NCI-H2227 treated with DMSO at 0.1 percent for 48 hours (cell line): Measurements from ENCODE around the gene NOS1AP.

Experiments
- DNase-seq: peaks from one replicate; lab custom pipeline; 2025; lab: John Stamatoyannopoulos, UW

The NOS1AP gene

DNA sequence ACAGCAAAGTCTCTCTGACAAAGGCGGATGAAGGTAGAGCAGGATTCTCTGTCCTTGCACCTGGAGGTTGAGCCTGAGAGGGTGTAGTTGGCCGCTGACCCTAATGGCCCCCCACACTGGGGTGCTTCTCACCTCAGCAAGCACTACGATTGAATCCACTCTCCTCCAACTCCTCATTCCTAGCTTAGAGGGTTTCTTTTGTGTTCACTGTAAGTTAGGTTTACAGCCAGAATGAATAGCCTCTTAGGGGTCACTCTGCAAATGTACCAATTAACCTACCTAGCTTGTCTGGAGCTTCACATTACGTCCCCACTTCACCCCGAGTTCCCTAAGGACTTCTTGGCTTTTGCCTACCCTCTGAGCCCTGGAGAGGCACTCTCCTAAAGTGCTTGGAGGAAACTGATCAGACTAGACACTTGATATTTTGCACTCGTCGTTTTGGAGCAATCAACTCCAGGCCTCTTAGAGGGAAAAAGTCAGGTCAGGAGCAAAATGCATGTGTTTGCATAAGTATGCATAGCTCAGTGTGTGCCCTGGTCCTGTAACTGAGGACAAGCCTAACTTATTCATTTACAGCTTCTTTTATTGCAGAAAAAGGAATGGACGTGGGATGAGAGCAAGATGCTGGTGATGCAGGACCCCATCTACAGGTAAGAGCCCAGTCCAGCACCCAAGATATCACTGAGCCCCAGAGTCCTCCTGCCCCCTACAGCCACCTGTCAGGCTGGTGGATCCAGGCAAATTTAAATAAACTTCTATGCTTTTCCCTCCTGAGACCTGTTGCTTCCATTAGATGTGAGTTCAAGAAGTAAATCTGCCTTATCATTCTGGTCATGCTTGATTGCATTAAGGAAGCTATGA is 230.8 kb downstream of the NOS1AP start:
- DNase-seq = no peak

- DNase-seq = no peak
Observed at GRCh38 chr1:162301696-162302095, 232.2 kb downstream of the NOS1AP start.

DNA sequence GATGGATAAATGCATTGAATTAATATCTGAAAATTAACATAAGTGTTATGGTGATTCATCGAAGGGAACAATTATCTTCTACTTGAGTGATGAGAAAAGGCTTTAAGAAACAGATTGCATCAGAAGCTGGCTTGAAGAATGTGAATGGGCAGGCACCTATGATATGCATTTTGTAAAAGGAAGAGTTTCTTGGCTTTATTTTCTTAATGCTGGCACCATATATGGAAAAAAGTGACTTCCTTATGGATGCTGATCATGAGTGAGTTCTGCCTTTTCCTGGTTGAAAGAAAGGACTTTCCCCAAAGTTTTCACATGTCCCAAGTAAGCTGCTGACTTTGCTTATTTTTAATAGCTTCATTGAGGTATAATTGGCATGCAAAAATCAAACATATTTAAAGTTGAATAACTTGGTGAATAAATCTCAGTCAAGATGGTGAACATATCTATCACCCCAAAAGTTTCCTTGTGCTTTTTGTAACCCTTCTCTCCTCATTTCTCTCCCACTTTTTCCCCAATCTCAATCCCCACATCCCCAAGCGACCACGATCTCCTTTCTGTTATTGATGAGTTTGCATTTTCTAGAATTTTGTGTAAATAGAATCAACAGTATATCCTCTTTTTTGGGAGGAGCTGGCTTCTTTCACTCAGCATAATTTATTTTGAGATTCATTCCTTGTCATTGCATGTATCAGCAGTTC is 233.0 kb downstream of the NOS1AP start:
- DNase-seq = no peak

- DNase-seq = no peak
Observed at GRCh38 chr1:162303004-162303344, 233.5 kb downstream of the NOS1AP start.

DNA sequence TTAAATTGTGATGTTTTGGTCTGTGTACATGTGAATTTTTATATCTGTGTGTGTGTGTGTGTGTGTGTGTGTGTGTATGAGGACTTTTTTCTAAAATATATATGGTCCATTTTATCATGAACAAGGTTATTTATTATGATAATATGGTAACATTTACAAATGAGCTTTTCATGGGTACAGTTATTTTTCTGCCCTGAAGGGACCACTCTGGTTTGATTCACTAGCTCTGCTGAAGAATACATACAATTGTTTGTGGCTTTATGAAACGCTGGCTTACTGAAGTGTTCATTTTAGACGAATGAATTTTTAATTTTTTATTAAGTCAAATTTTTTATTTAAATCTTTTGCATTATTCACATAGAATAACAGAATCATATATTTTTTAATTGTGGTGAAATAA is 235.2 kb downstream of the NOS1AP start:
- DNase-seq = no peak

- no peak for DNase-seq
Observed at GRCh38 chr1:162305969-162306368, 236.5 kb downstream of the NOS1AP start.

DNA sequence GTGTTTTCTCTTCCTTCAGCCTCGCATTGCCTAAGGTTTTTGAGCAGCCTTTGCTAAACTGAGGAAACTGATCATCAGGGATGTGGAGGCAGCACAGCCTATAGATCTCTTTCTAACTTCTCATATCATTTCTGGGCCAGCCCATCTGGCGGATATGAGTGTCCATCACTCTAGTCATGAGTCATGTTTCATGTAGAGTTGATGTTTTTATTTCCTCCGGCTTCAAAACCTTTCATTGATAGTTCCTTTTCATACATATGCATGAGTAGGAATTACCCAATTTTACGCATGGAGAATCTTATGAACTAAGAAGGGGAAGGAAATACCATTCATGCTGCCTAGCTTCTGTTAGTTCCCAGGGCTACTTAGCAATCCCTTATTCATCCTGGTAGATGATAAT is 240.8 kb downstream of the NOS1AP start:
- no peak for DNase-seq

- no peak for DNase-seq
Observed at GRCh38 chr1:162314206-162314605, 244.7 kb downstream of the NOS1AP start.

- no peak for DNase-seq
Observed at GRCh38 chr1:162315673-162316072, 246.2 kb downstream of the NOS1AP start.

DNA sequence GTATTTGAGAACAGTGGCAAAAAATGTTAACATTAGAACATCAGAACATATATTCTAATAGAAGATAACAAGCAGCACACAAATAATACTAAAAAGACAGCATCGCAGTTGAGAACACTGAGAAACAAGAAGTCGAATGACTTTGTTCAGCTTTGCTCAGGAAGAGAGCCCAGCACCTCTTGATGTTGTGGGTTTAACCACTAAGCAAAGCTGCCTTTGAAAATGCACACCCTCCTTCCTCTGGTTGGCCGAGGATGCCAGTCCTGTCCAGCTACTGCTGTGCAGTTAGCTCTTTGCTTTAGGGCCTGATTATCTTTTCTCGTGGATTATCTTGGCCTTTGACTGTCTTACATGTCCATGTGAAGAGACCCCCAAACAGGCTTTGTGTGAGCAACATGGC is 246.7 kb downstream of the NOS1AP start:
- no peak for DNase-seq

DNA sequence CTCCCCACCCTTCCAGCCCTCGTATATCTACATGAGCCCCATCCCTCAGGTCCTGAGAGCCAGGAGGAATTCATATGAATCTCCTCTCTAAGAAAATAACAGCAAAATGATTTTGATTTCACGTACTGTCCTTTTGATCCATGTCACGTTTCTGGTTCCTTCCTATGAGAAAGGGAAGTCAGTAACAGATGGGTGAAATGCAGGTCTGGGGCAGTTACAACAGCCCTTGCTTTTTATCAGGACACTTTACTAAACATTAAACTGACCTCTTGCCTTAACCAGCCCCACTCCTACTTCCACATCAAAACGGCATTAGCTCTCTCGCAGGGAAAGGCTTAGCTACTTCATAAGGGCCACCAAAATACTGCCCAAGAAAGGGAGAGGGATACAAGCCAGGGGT is 248.1 kb downstream of the NOS1AP start:
- DNase-seq = no peak

DNA sequence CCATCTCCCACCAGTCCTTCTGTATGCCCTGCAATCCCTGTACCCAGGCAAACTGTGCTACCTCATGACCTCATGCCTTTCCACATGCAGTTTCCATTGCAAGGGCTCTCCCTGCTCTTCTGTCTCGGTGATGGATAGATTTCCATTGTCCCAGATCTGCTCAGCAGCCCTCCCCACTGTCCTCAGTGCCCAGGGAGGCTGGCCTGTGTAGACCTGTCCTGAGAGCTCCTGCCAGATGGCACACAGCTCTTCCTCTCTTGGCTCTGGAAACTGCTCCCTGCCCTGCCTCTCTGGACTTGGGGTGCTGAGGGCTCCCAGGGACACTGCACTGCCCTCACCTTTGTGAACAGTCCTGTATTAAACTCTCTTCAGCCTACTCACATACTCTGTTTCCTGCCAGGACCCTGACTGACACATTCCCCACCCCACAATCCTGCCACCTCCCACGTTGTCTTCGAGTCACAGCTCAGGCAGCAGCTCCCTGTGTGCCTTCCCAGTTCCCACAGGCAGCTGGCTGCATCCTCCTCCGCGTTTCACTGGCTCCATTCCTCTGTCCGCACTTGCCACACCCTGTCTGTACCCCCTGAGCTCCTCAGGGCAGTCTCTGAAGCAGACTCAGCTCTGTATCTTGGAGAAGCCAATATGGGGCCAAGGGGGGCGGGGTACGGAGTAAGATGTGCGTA is 250.1 kb downstream of the NOS1AP start:
- no peak for DNase-seq

DNA sequence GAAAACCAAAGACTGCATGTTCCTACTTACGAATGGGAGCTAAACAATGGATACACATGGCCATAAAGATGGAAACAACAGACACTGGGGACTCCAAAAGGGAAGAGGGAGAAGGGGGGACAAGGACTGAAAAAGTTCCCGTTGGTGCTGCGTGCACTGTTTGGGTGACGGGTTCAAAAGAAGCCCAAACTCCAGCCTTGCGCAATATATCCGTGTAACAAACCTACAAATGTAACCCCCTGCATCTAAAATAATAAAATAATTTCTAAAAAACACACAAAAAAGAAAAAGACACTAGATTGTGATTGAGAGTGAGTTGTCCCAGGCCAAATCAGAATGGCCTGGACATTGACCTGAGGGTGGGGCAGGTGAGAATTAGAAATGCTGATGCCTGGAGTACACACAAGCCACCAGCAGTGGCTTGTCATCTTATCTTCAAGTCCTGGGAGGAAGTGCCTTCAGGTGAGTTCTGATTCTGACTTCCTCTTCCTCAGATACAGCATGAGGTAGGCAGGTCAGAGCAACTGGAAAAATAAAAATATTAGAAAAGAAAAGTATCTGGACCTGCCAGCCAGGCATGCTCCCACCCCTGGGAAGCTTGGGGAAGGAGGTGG is 252.4 kb downstream of the NOS1AP start:
- DNase-seq = no peak

DNA sequence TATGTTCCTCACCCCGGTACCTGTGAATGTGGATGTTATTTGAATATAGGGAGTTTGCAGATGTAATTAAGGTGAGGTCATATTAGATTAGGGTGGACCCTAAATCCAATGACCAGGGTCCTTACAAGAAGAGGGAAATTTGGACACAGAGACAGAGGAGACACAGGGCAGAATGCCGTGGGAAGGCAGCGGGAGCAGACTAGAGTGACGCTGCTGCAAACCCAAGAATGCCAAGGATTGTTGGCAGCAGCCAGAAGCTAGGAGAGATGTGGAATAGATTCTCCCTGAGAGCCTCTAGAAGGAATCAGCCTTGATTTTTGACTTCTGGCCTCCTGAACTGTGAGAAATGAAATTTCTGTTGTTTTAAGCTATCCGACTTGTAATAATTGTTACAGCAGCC is 253.5 kb downstream of the NOS1AP start:
- no peak for DNase-seq

DNA sequence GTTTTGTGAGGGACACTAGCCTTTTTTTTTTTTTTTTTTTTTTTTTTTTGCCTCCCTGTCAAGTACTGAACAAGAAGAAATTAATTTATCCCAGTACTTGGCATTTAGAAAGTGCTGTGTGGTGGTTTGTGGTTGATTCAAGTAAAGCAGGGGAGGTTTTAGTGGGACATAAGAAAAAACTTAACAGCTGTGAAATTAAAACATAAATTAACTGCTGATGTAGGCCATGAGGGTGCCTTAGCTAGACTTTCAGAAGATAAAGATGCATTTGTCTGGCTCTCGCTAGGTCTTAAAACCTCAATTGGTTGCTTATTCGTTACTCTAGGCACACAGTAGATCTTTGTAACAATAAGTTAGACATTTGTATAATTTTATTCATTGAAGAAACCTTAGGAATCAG is 254.9 kb downstream of the NOS1AP start:
- DNase-seq = no peak

- DNase-seq = no peak
Observed at GRCh38 chr1:162326559-162326958, 257.1 kb downstream of the NOS1AP start.

GRCh38 chr1:162327144-162327787 is 257.8 kb downstream of the NOS1AP start:
- DNase-seq = no peak

GRCh38 chr1:162327788-162328165 is 258.3 kb downstream of the NOS1AP start:
- DNase-seq = no peak

- no peak for DNase-seq
Observed at GRCh38 chr1:162328512-162328911, 259.0 kb downstream of the NOS1AP start.

- no peak for DNase-seq
Observed at GRCh38 chr1:162329826-162330225, 260.3 kb downstream of the NOS1AP start.

DNA sequence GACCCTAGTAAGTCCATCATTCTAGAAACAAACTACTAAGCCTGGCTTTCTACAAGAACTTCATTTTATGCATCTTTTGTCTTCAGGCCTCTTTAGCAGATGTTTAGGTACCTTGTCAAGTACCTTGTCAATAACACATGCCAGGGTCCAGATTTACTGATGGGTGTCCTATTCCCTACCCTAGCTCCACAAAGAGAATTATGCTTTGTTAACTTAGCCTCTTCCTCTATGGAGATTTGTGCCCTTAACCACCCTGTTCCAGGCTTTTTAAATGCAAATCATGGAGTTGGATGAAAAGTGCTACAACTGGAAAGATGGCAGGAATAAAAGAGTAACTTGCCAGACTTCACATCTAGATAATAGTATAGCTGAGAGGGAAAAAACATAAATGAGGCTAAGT is 264.5 kb downstream of the NOS1AP start:
- no peak for DNase-seq

GRCh38 chr1:162335126-162335525 is 265.6 kb downstream of the NOS1AP start:
- no peak for DNase-seq
